SK-N-MC (cell line): ENCODE results near the gene MIA3.

Source experiments
- DNase-seq: peaks from one replicate; pipeline ENCODE4 v3.0.0-alpha.2; 2011; ENCODE audit warnings: low read depth, low spot score
- H3K27ac ChIP-seq: fragments of 200-600 bp; sonication (generic); 2 replicates; pipeline ENCODE4 v1.5.1; 2016; ENCODE audit warnings: mixed run types
- H3K36me3 ChIP-seq: fragments of 200-600 bp; sonication (generic); 2 replicates; pipeline ENCODE4 v1.6.1; 2017; ENCODE audit warnings: antibody characterized with exemption, low read length, mixed read lengths; ENCODE audit not compliant: insufficient read depth
- H3K4me3 ChIP-seq: fragments of 200-600 bp; sonication (generic); 2 replicates; pipeline ENCODE4 v1.5.1; 2016
- H3K9ac ChIP-seq: fragments of 200-600 bp; sonication (generic); 2 replicates; pipeline ENCODE4 v1.8.0; 2017; ENCODE audit warnings: mixed run types, mixed read lengths; ENCODE audit not compliant: insufficient read length
- H3K9me3 ChIP-seq: fragments of 200-600 bp; sonication (generic); 2 replicates; pipeline ENCODE4 v1.6.1; 2017; ENCODE audit warnings: low read depth, mild to moderate bottlenecking, antibody characterized with exemption, low read length, moderate library complexity, mixed read lengths
- EZH2 ChIP-seq: fragments of 200-600 bp; sonication (generic); IDR thresholded peaks from one replicate; pipeline ENCODE4 v1.6.1; 2017; ENCODE audit warnings: antibody characterized with exemption
- FOXP2 ChIP-seq: optimal IDR thresholded peaks from 2 replicates; pipeline ENCODE3; 2011; ENCODE audit warnings: mild to moderate bottlenecking, moderate library complexity; ENCODE audit not compliant: insufficient read depth; ENCODE audit errors: extremely low read length, control extremely low read depth
- POLR2AphosphoS5 ChIP-seq: IDR thresholded peaks from 2 replicates; pipeline ENCODE4 v1.6.1; 2012; ENCODE audit warnings: mild to moderate bottlenecking, low read depth, low read length, borderline replicate concordance

The MIA3 gene

GRCh38 chr1:222643938-222644635, 26.2 kb downstream of the MIA3 start:
- Histone ChIP-seq H3K27ac (peak overlapping the region; percentile 93), H3K9me3 (no peaks in the 10 kb centered on the region), H3K36me3 (peaks cover 20% of the 10 kb centered on the region; the same call in 1 of the 2 replicates), H3K4me3 (peak overlapping the region; percentile 88), H3K9ac (peak overlapping the region; percentile 90)
- peak; percentile 88 for TF ChIP-seq POLR2AphosphoS5
- no peak for TF ChIP-seq FOXP2
- DNase-seq, result peak; percentile 85

- Histone ChIP-seq H3K27ac (peak overlapping the region; percentile 47), H3K4me3 (peak overlapping the region; percentile 88), H3K9me3 (no peaks in the 10 kb centered on the region), H3K9ac (peak overlapping the region; percentile 90), H3K36me3 (peaks cover 17% of the 10 kb centered on the region)
- TF ChIP-seq FOXP2 (no peak), POLR2AphosphoS5 (no peak), EZH2 (no peak)
- DNase-seq, result no peak
Observed at GRCh38 chr1:222644636-222644980, 26.7 kb downstream of the MIA3 start.

- Histone ChIP-seq H3K27ac (no peak overlapping the region), H3K36me3 (peaks cover 77% of the 10 kb centered on the region), H3K4me3 (no peak overlapping the region), H3K9me3 (no peaks in the 10 kb centered on the region), H3K9ac (no peak overlapping the region)
- DNase-seq, result no peak
- TF ChIP-seq POLR2AphosphoS5 (no peak), EZH2 (no peak), FOXP2 (no peak)
Observed at GRCh38 chr1:222652676-222653075, 34.8 kb downstream of the MIA3 start.

- Histone ChIP-seq H3K9ac (no peak overlapping the region), H3K4me3 (no peak overlapping the region), H3K36me3 (peaks cover 83% of the 10 kb centered on the region), H3K27ac (no peak overlapping the region), H3K9me3 (no peaks in the 10 kb centered on the region)
- no peak for DNase-seq
- TF ChIP-seq FOXP2 (no peak), POLR2AphosphoS5 (no peak), EZH2 (no peak)
Observed at GRCh38 chr1:222653178-222653827, 35.4 kb downstream of the MIA3 start.

GRCh38 chr1:222654849-222655248, 37.0 kb downstream of the MIA3 start:
- TF ChIP-seq FOXP2 (no peak), POLR2AphosphoS5 (no peak), EZH2 (no peak)
- Histone ChIP-seq H3K27ac (no peak overlapping the region), H3K4me3 (no peak overlapping the region), H3K9ac (no peak overlapping the region), H3K9me3 (no peaks in the 10 kb centered on the region), H3K36me3 (peaks cover 91% of the 10 kb centered on the region)
- no peak for DNase-seq

- H3K9me3 ChIP-seq, result no peaks in the 10 kb centered on the region
- peaks cover 96% of the 10 kb centered on the region for H3K36me3 ChIP-seq
- DNase-seq, result no peak
- no peak overlapping the region for H3K4me3 ChIP-seq
- H3K27ac ChIP-seq, result no peak overlapping the region
- TF ChIP-seq POLR2AphosphoS5 (no peak), FOXP2 (no peak), EZH2 (no peak)
- H3K9ac ChIP-seq, result no peak overlapping the region
Observed at GRCh38 chr1:222656391-222657155, 38.7 kb downstream of the MIA3 start.

- H3K9ac ChIP-seq, result no peak overlapping the region
- peaks cover 96% of the 10 kb centered on the region for H3K36me3 ChIP-seq
- H3K27ac ChIP-seq, result no peak overlapping the region
- DNase-seq, result no peak
- H3K4me3 ChIP-seq, result no peak overlapping the region
- TF ChIP-seq FOXP2 (no peak), EZH2 (no peak), POLR2AphosphoS5 (no peak)
- H3K9me3 ChIP-seq, result no peaks in the 10 kb centered on the region
Observed at GRCh38 chr1:222657899-222658298, 40.0 kb downstream of the MIA3 start.

GRCh38 chr1:222663431-222663934, 45.6 kb downstream of the MIA3 start:
- no peak overlapping the region for H3K9ac ChIP-seq
- no peaks in the 10 kb centered on the region for H3K9me3 ChIP-seq
- no peak overlapping the region for H3K27ac ChIP-seq
- TF ChIP-seq POLR2AphosphoS5, result no peak
- TF ChIP-seq EZH2, result no peak
- no peak for TF ChIP-seq FOXP2
- no peak for DNase-seq
- H3K4me3 ChIP-seq, result no peak overlapping the region
- H3K36me3 ChIP-seq, result peaks cover 91% of the 10 kb centered on the region
